ENCODE measurements around the gene GNPNAT1. TPM values are rescaled to one million over a fixed set of nuclear protein-coding genes. Genes with fewer than 3 reads are reported as not detected.
A peak's percentile ranks its signal among the peaks of the same experiment; 100 is the strongest.

Gene GNPNAT1
- total and polyA plus RNA-seq, 11 donors = 2.7 to 19.9 (median 8.0) TPM

GRCh38 chr14:52821805-52822250 lies 30.4 kb upstream of the GNPNAT1 start:
- intact Hi-C loops (cut with DNase I) = loop anchor here (2.0 to 10.0 kb wide), 8 partner anchors 139 to 485 kb away; no protein-coding TSS in a partner anchor
- Histone ChIP-seq H3K4me1 (peaks cover 0 to 18% (median 0%) of the 10 kb centered on the region in 12 donors), H3K9me3 (no peaks in the 10 kb centered on the region), H3K27me3 (no peaks in the 10 kb centered on the region), H3K4me3 (no peak overlapping the region), H3K27ac (no peak overlapping the region), H3K36me3 (no peaks in the 10 kb centered on the region)
- whole genome bisulfite sequencing, 4 donors = 82 to 85% (median 83%) methylated on average over 7 of the region's 7 CpGs
- DNase-seq (no peak), ATAC-seq (no peak)
- TF ChIP-seq, protein P1, sequence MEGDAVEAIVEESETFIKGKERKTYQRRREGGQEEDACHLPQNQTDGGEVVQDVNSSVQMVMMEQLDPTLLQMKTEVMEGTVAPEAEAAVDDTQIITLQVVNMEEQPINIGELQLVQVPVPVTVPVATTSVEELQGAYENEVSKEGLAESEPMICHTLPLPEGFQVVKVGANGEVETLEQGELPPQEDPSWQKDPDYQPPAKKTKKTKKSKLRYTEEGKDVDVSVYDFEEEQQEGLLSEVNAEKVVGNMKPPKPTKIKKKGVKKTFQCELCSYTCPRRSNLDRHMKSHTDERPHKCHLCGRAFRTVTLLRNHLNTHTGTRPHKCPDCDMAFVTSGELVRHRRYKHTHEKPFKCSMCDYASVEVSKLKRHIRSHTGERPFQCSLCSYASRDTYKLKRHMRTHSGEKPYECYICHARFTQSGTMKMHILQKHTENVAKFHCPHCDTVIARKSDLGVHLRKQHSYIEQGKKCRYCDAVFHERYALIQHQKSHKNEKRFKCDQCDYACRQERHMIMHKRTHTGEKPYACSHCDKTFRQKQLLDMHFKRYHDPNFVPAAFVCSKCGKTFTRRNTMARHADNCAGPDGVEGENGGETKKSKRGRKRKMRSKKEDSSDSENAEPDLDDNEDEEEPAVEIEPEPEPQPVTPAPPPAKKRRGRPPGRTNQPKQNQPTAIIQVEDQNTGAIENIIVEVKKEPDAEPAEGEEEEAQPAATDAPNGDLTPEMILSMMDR (IDR thresholded peaks at IDR 0.05) = no peak
- no peak for TF ChIP-seq POLR2A (IDR thresholded peaks at IDR 0.05)

DNA sequence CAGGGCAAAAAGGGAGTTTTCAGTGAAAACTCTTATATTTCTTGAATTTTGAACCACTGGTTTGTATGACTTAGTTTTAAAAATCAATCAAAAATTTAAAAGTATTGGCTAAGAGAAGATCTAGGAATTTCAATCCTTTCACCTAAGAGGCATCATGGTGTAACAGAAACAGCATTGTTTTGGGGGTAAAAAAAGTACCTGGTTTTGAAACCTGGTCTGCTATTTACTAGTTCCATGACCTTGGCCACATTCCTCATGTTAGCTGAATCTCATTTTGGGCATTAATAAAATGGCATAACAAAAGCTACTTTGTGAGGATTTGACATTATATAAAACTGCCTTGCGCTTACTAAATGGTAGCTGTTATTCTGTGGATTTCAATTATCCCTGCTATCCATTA lies 16.7 kb upstream of the GNPNAT1 start:
- Histone ChIP-seq H3K4me1 (no peaks in the 10 kb centered on the region), H3K9me3 (no peaks in the 10 kb centered on the region), H3K27me3 (no peaks in the 10 kb centered on the region), H3K27ac (no peak overlapping the region), H3K4me3 (no peak overlapping the region), H3K36me3 (no peaks in the 10 kb centered on the region)
- DNase-seq (no peak), ATAC-seq (no peak)
- TF ChIP-seq, protein P1 (IDR thresholded peaks at IDR 0.05) = no peak
- no peak for TF ChIP-seq POLR2A (IDR thresholded peaks at IDR 0.05)
- 49 to 97% (median 95%) methylated on average over 1 of the region's 1 CpG for WGBS, 4 donors
- intact Hi-C loops (cut with DNase I) = no loop called here

DNA sequence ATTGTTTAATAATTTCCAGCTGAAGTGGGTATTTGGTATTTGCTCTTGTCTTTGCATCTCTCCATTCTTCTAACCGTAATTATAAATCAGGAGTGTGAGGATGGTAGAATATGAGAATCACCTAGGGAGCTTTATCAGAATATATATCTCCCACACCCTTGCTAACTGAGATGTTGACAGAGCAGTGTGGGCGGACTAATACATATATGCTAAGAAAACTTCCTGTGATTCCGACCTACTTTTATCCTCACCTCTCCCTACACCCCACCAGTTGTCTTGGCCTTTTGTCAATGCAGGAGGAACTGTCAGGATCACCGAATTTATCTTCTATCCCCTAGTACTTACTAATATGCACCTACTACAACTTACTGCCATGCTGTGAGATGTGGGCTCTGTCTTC lies 14.7 kb upstream of the GNPNAT1 start:
- intact Hi-C loops (cut with DNase I) = no loop called here
- no peaks in the 10 kb centered on the region for H3K36me3 ChIP-seq
- peaks cover 0 to 9% (median 0%) of the 10 kb centered on the region in 12 donors for H3K4me1 ChIP-seq
- DNase-seq (no peak), ATAC-seq (no peak)
- H3K9me3 ChIP-seq = no peaks in the 10 kb centered on the region
- no peak overlapping the region for H3K4me3 ChIP-seq
- H3K27me3 ChIP-seq = no peaks in the 10 kb centered on the region
- H3K27ac ChIP-seq = no peak overlapping the region
- 81 to 90% (median 86%) methylated on average over 4 of the region's 4 CpGs for WGBS, 4 donors
- TF ChIP-seq POLR2A (IDR thresholded peaks at IDR 0.05) = no peak
- TF ChIP-seq, protein P1 (IDR thresholded peaks at IDR 0.05) = no peak

DNA sequence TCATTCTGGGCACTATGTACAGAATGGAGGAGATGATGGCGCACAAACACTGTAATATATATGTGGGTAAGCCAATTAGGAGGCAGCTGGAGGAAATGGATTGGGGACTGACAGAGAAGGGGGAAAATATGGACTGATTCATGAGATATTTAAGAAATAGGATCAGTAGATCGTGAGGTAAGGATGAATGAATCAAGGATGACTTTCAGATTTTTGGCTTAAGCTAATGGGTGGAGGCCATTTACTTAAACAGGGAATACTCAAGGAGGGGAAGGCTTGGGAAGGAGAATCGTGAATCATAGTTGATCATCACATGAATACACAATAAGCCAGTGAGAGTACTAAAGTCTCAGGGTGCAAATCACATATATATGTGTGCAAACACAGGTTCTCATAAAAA lies 11.2 kb upstream of the GNPNAT1 start:
- Histone ChIP-seq H3K36me3 (no peaks in the 10 kb centered on the region), H3K27me3 (no peaks in the 10 kb centered on the region), H3K27ac (no peak overlapping the region), H3K9me3 (no peaks in the 10 kb centered on the region), H3K4me3 (no peak overlapping the region), H3K4me1 (peaks cover 0 to 10% (median 0%) of the 10 kb centered on the region in 12 donors)
- intact Hi-C loops (cut with DNase I) = no loop called here
- DNase-seq = no peak
- ATAC-seq = peak in 1 of 4 donors; percentile 45
- no peak for TF ChIP-seq POLR2A (IDR thresholded peaks at IDR 0.05)
- TF ChIP-seq, protein P1 (IDR thresholded peaks at IDR 0.05) = no peak
- WGBS, 4 donors = 83 to 90% (median 90%) methylated on average over 3 of the region's 3 CpGs
